ENCODE data around the gene TP53INP2.
"Not testable (repeated sequence)": the region's sequence is repeated elsewhere in the genome, so short reads cannot be mapped to it uniquely, and the experiment has no call there.

The TP53INP2 gene

GRCh38 chr20:34720266-34720665 lies 16.1 kb downstream of the TP53INP2 start (continued):
- no peak for TF ChIP-seq RBAK (tag by site-specific recombination; IDR thresholded peaks at IDR 0.05)
- peak; percentile 37; the same call in 1 of the 2 replicates for TF ChIP-seq ZBTB17 (tag by site-specific recombination; IDR thresholded peaks at IDR 0.05)

GRCh38 chr20:34722560-34722959 lies 18.4 kb downstream of the TP53INP2 start:
- H3K4me1 ChIP-seq (ENCODE audit: control insufficient read depth, insufficient read depth, low read length); H3K9me3 ChIP-seq (ENCODE audit: control insufficient read depth, insufficient read depth, low read depth, low read length); H3K4me3 ChIP-seq (ENCODE audit: low read depth, low read length); CTCF ChIA-PET; H3K27ac ChIP-seq (ENCODE audit: extremely low read depth, low read depth, low read length): not testable (repeated sequence)
- POLR2A ChIA-PET, result interaction anchor here (0.7 kb wide), 1 partner anchor 139 kb away, joined by 8 read pairs; no protein-coding TSS in a partner anchor
- H3K36me3 ChIP-seq (ENCODE audit: control insufficient read depth in 2 of 2, insufficient read depth in 1 of 2, low read length in 2 of 2), result peaks cover 10 to 48% of the 10 kb centered on the region in 2 experiments
- TF ChIP-seq ZFHX2 (tag by site-specific recombination; conservative IDR thresholded peaks at IDR 0.05), result peak; percentile 36; the same call in 1 of the 2 replicates

- ChIA-PET CTCF (interaction anchor here (0.7 kb wide), 1 partner anchor 277 kb away, joined by 4 read pairs; no protein-coding TSS in a partner anchor), POLR2A (no interaction called here)
- TF ChIP-seq ZNF366 (tag by site-specific recombination; conservative IDR thresholded peaks at IDR 0.05) (no peak), ZNF837 (tag by site-specific recombination; IDR thresholded peaks at IDR 0.05) (no peak), SP7 (tag by site-specific recombination; IDR thresholded peaks at IDR 0.05) (no peak)
- Histone ChIP-seq H3K27ac (ENCODE audit: extremely low read depth, low read depth, low read length) (no peak overlapping the region), H3K4me3 (ENCODE audit: low read depth, low read length) (no peak overlapping the region), H3K36me3 (ENCODE audit: control insufficient read depth in 2 of 2, insufficient read depth in 1 of 2, low read length in 2 of 2) (peaks cover 14 to 49% of the 10 kb centered on the region in 2 experiments), H3K9me3 (ENCODE audit: control insufficient read depth, insufficient read depth, low read depth, low read length) (no peaks in the 10 kb centered on the region), H3K4me1 (ENCODE audit: control insufficient read depth, insufficient read depth, low read length) (no peaks in the 10 kb centered on the region)
These were observed 20.0 kb downstream of the TP53INP2 start for GRCh38 chr20:34724172-34724571.

- Histone ChIP-seq H3K27ac (ENCODE audit: extremely low read depth, low read depth, low read length) (no peak overlapping the region), H3K36me3 (ENCODE audit: control insufficient read depth in 2 of 2, insufficient read depth in 1 of 2, low read length in 2 of 2) (peaks cover 24 to 61% of the 10 kb centered on the region in 2 experiments), H3K9me3 (ENCODE audit: control insufficient read depth, insufficient read depth, low read depth, low read length) (no peaks in the 10 kb centered on the region), H3K4me1 (ENCODE audit: control insufficient read depth, insufficient read depth, low read length) (no peaks in the 10 kb centered on the region), H3K4me3 (ENCODE audit: low read depth, low read length) (no peak overlapping the region)
- TF ChIP-seq ZNF791 (tag by site-specific recombination; IDR thresholded peaks at IDR 0.05) (no peak), ZNF202 (tag by site-specific recombination; IDR thresholded peaks at IDR 0.05; ENCODE audit: borderline replicate concordance) (no peak), ZNF274 (IDR thresholded peaks at IDR 0.05; ENCODE audit: low read length) (no peak), ZNF274 (tag by site-specific recombination; IDR thresholded peaks at IDR 0.05; ENCODE audit: borderline replicate concordance) (no peak), ZNF830 (tag by site-specific recombination; IDR thresholded peaks at IDR 0.05; ENCODE audit: low read depth) (no peak), ZNF169 (tag by site-specific recombination; IDR thresholded peaks at IDR 0.05) (no peak), GLIS2 (tag by site-specific recombination; IDR thresholded peaks at IDR 0.05) (no peak), ZNF677 (tag by site-specific recombination; IDR thresholded peaks at IDR 0.05) (no peak), INSM2 (tag by site-specific recombination; IDR thresholded peaks at IDR 0.05) (no peak), ZNF529 (tag by site-specific recombination; IDR thresholded peaks at IDR 0.05; ENCODE audit: insufficient replicate concordance) (no peak), ZNF239 (tag by site-specific recombination; IDR thresholded peaks at IDR 0.05) (no peak), ZNF366 (tag by site-specific recombination; conservative IDR thresholded peaks at IDR 0.05) (no peak)
- CTCF ChIA-PET, result interaction anchor here (0.6 to 1.0 kb wide), 3 partner anchors 40 to 151 kb away, joined by 3 to 4 read pairs (median 3); no protein-coding TSS in a partner anchor
- POLR2A ChIA-PET, result no interaction called here
These were observed 25.3 kb downstream of the TP53INP2 start for GRCh38 chr20:34729416-34729815.

GRCh38 chr20:34732523-34732922 lies 28.4 kb downstream of the TP53INP2 start:
- H3K27ac ChIP-seq (ENCODE audit: extremely low read depth, low read depth, low read length), result no peak overlapping the region
- H3K4me1 ChIP-seq (ENCODE audit: control insufficient read depth, insufficient read depth, low read length), result no peaks in the 10 kb centered on the region
- ChIA-PET CTCF (no interaction called here), POLR2A (no interaction called here)
- H3K4me3 ChIP-seq (ENCODE audit: low read depth, low read length), result no peak overlapping the region
- H3K36me3 ChIP-seq (ENCODE audit: control insufficient read depth in 2 of 2, insufficient read depth in 1 of 2, low read length in 2 of 2), result peaks cover 18 to 52% of the 10 kb centered on the region in 2 experiments; a peak in 2 of 3 replicates
- H3K9me3 ChIP-seq (ENCODE audit: control insufficient read depth, insufficient read depth, low read depth, low read length), result no peaks in the 10 kb centered on the region
- no peak for TF ChIP-seq PRDM6 (tag by site-specific recombination; IDR thresholded peaks at IDR 0.05)
- no peak for TF ChIP-seq CTCF (tag by site-specific recombination; IDR thresholded peaks at IDR 0.05)
- no peak for TF ChIP-seq ZNF777 (tag by site-specific recombination; IDR thresholded peaks at IDR 0.05; ENCODE audit: borderline replicate concordance)
- TF ChIP-seq ZNF211 (tag by site-specific recombination; IDR thresholded peaks at IDR 0.05; ENCODE audit: low read depth), result no peak
- no peak for TF ChIP-seq HOXA7 (CRISPR knock-in tag; IDR thresholded peaks at IDR 0.05; ENCODE audit: borderline replicate concordance)
- TF ChIP-seq ZNF350 (tag by site-specific recombination; IDR thresholded peaks at IDR 0.05), result no peak
- TF ChIP-seq ZNF16 (tag by site-specific recombination; IDR thresholded peaks at IDR 0.05; ENCODE audit: low read depth), result no peak

Measured in HEK293 (cell line).